NCI-H524 (cell line): Measurements from ENCODE around the gene HIC1.

Source experiments
- DNase-seq, 2 experiments: peaks; one replicate each; lab custom pipeline; 2025; lab: John Stamatoyannopoulos, UW

Gene HIC1

GRCh38 chr17:2060385-2060658, 5.4 kb downstream of the HIC1 start:
- DNase-seq = no peak

GRCh38 chr17:2060681-2061440, 6.0 kb downstream of the HIC1 start:
- DNase-seq = no peak

- DNase-seq = no peak
Observed at GRCh38 chr17:2061441-2061958, 6.6 kb downstream of the HIC1 start.

GRCh38 chr17:2062571-2063183, 7.8 kb downstream of the HIC1 start:
- no peak for DNase-seq

- no peak for DNase-seq
Observed at GRCh38 chr17:2063261-2064146, 8.6 kb downstream of the HIC1 start.

GRCh38 chr17:2064147-2064489, 9.2 kb downstream of the HIC1 start:
- DNase-seq = no peak

GRCh38 chr17:2064520-2064971, 9.6 kb downstream of the HIC1 start:
- DNase-seq = no peak

- no peak for DNase-seq
Observed at GRCh38 chr17:2064980-2065785, 10.3 kb downstream of the HIC1 start.

- DNase-seq = no peak
Observed at GRCh38 chr17:2065949-2066400, 11.1 kb downstream of the HIC1 start.

- DNase-seq = no peak
Observed at GRCh38 chr17:2067048-2067561, 12.2 kb downstream of the HIC1 start.

GRCh38 chr17:2067608-2068024, 12.7 kb downstream of the HIC1 start:
- DNase-seq = no peak

GRCh38 chr17:2068031-2068518, 13.2 kb downstream of the HIC1 start:
- DNase-seq = no peak

GRCh38 chr17:2068519-2069051, 13.7 kb downstream of the HIC1 start:
- DNase-seq = peak; percentile 86 to 92

GRCh38 chr17:2070241-2071023, 15.5 kb downstream of the HIC1 start:
- no peak for DNase-seq

GRCh38 chr17:2071024-2071385, 16.1 kb downstream of the HIC1 start:
- no peak for DNase-seq

- DNase-seq = no peak
Observed at GRCh38 chr17:2071455-2072281, 16.8 kb downstream of the HIC1 start.

- DNase-seq = no peak
Observed at GRCh38 chr17:2074919-2075318, 20.0 kb downstream of the HIC1 start.

GRCh38 chr17:2075336-2076086, 20.6 kb downstream of the HIC1 start:
- DNase-seq = peak in 1 of 2 experiments; percentile 30
